DMS53 (cell line): Measurements from ENCODE around the gene SUGP2.
"Not testable (repeated sequence)": the region's sequence is repeated elsewhere in the genome, so short reads cannot be mapped to it uniquely, and the experiment has no call there.

ENCODE experiments used
- DNase-seq: peaks from one replicate; lab custom pipeline; 2025; lab: John Stamatoyannopoulos, UW

SUGP2 gene

DNA sequence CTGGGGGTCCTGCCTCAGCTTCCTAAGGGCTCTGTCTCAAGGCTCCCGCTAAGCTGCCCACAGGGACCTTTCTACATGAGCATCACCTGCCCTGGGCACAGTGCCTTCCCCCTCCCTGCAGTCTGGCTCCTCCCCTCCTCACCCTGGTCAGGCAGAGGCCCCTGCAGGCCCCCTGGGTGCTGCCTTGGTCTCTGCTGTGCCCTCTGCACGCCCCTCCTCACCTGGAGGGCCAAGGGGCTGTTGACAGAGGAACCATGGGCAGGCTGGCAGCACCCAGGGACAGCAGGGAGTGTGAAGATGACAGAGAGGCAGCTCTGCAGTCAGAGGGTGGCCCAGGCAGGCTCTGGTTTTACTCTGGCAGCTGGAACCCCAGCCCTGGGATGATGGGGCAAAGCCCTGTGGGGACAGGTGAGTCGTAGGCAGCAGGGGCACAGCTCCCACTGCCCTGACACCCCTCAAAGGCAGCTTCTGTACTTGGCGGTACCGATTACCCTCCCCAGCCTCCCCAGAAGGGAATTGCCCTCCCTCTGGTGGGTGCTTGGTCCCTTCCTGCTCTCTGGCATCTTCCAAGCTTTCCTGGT lies 43.1 kb downstream of the SUGP2 start:
- no peak for DNase-seq

DNA sequence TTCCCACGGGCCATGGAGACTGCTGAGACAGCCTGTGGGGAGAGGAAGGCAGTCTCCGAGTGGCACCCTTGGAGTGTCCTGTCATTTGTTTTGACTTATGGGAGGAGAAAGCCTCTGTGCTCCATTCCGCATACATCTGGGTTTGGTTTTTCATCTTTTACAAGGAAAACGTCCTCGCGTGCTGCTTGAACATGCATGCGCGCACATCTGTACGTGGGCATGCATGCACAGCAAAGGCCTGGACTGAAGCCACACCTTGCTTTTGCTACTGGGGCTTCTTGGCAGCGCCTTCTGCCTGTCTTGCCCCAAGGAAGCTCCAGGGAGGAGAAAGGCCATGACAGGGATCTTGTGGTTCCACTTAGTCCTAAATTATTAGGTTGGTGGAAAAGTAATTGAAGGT lies 44.0 kb downstream of the SUGP2 start:
- no peak for DNase-seq

GRCh38 chr19:18987456-18987855 lies 45.9 kb downstream of the SUGP2 start:
- no peak for DNase-seq

- no peak for DNase-seq
Measured at GRCh38 chr19:18985257-18985656, 48.1 kb downstream of the SUGP2 start.

DNA sequence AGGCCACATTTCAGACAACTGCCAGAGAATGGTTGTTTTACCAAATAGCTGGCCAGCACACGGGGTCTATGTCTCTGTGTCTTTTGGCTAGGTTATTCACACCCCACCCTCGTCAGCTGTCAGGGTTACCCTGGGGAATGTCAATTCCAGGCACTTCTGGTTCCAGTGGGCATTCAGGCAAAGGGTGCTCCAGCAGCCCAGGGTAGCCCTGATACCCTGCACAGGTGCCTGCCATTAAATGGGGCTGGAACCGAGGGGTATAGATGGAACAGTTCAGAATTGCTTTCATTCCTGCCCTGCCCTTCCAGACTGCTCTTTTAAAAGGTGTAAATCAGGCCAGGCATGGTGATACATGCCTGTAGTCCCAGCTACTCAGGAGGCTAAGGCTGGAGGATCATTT lies 49.1 kb downstream of the SUGP2 start:
- no peak for DNase-seq

GRCh38 chr19:18982669-18983068 lies 50.6 kb downstream of the SUGP2 start:
- DNase-seq = no peak

DNA sequence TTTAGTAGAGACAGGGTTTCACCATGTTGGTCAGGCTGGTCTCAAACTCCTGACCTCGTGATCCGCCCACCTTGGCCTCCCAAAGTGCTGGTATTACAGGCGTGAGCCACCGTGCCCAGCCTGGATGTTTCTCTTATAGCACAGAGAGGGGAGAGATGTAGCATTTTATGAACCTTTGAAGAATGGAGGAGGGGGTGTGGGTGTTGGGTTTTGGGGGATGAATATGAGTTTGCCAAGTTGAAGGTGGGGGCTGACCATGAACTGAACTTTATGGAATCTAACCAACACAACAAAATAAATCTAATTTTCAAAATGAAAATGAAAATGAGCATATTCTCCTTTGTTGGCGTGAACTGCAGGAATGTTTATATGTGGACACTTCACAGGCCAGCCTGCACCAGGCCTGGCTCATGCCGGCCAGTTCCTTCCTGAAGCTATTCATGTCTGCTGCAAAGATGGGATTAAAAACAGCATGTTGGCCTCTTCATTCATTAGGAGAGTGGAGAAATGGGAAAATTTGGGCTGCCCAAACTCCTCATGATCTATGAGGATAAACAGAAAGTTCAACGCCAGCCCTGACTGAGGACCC lies 52.8 kb downstream of the SUGP2 start:
- DNase-seq = no peak

GRCh38 chr19:18978616-18979015 lies 54.7 kb downstream of the SUGP2 start:
- no peak for DNase-seq

DNA sequence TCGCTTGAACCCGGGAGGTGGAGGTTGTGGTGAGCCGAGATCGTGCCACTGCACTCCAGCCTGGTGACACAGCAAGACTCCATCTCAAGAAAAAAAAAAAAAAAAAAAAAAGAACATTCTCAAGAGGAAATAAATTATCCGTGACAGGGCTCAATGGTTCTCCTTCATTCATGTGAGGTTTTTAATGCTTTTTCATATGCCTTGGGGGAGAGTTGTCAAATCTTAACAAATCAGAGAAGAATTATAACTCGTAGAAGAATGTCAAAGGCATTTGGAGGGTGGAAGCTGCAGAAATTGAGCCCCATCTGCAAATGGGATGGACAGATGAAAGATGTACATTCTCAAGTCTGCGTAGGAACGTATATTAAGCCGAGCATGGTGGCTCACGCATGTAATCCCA lies 57.4 kb downstream of the SUGP2 start:
- DNase-seq = no peak

DNA sequence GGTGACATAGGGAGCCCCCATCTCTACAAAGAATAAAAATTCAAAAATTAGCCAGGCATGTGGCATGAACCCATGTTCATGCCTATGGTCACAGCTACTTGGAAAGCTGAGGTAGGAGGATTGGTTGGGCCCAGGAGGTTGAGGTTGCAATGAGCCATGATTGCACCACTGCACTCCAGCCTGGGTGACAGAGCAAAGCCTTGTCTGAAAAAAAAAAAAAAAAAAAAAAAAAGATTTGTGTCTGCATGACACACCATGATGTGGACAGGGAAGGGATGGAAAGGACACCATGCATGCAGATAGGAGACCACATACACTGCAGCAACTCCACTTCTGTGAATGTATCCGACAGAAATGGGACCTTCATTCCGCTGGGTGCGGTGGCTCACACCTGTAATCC lies 58.3 kb downstream of the SUGP2 start:
- no peak for DNase-seq

DNA sequence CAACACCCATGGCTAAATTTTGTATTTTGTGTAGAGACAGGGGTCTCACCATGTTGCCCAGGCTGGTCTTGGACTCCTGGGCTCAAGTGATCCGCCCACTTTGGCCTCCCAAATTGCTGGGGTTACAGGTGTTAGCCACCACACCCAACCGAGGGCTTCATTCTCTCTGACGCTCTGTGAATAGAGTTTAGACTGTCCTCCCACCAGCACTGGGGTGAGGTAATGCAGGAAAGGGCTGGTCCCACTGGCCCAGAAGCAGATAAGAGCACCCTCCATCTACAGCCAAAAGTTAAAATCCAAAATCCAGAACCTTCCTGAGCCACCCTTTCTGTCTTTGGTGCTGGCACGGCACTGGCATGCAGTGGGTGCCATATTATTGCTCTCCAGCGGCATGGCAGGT lies 60.5 kb downstream of the SUGP2 start:
- DNase-seq = no peak

DNA sequence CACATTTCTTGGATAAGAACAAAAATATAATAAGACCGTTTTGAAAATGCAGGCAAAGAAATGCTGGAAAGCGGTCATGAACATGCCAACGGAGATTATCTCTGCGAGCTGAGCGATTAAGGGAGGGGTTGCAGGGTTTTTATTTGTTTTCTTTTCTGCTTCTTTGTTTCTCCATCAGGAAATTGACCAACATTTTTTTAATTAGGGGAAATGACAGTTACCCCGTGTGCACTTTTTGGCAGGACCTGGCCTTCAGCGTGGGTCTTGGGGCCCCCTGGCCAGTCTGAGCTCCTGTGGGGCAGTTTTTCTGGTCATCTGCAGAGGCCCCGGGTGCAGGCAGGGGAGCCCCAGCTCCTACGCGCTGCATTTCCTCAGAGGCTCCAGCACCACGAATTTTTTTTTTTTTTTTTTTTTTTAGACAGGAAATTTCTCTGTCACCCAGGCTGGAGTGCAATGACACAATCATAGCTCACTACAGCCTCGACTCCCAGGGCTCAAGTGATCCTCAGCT lies 61.0 kb downstream of the SUGP2 start:
- DNase-seq = no peak

DNA sequence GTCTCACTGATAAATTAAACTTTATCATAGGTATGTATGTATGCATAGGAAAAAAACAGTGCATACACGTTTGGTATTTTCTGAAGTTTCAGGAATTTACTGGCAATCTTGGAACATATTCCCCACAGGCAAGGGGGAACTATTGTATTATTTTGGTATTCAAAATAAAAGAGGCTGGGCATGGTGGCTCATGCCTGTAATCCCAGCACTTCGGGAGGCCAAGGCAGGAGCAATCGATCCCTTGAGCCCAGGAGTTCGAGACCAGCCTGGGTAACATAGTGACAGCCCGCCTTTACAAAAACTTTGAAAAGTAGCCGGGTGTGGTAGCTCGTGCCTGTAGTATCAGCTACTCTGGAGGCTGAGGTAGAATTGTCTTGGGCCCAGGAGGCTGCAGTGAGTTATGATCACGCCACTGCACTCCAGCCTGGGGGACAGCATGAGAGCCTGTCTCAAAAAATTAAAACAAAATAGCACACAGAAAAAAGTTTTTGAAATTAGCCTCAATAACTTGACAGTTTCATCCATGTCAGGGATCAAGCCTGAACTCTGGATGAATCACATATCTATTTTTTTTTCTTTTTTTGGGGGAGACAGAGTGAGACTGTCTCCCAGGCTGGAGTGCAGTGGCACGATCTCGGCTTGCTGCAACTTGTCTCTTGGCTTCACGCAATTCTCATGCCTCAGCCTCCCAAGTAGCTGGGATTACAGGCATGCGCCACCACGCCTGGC lies 63.2 kb downstream of the SUGP2 start:
- DNase-seq = no peak

GRCh38 chr19:18967358-18968146 lies 65.8 kb downstream of the SUGP2 start:
- DNase-seq = no peak

DNA sequence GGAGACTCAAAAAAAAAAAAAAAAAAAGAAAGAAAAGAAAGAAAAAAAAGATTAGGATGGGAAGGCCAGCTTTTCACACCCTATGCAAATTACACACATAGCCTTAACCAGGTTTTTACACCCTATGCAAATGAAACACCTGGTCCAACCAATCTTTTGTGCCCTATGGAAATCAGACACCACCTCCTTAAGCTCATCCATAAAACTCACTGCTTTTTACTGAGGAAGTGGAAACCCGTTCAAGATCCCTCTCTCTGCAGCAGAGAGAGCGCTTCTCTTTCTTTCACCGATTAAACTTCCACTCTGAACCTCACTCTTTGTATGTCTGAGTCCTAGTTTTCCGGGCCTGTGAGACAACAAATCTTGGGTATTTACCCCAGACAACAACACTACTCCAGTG lies 67.0 kb downstream of the SUGP2 start:
- DNase-seq = no peak

- no peak for DNase-seq
Measured at GRCh38 chr19:18964121-18964520, 69.2 kb downstream of the SUGP2 start.

DNA sequence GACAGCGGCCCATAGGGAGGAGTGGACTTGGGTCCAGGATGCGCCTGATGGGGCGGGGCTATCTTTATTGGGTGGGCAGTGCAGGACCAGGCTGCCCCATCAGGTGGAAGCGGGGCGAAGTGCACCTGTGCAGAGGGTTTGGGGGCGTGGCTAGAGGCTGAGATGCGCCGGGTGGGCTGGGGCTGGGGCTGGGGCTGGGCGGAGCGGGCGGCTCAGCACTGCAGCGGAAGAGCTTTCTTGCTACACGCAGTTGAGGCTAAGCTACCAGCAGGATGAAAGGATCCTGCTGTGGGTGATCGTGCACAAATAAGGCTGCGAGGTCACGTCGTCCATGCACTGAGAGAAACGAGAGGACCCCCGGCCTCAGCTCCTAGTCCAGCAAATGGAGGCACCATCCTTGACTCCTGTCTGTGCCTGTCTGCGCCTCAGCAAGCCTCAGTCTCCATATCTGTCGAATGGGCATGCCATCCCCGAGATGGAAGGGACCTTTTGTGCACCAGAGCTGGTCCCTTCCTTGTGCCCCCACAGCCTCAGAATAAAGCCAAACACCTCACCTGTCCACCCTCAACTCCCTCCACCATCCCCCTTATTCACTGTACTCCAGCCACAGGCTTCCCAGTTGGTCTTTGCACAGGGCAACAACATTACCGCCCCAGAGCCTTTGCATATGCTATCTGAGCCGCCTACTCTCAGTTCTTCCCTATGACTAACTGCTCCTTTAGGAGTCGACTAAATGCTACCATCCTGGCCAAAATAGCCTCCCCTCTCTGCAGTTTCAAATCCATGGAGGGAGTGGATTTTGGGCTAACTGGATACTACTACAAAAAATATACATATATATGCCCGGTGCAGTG lies 71.3 kb downstream of the SUGP2 start:
- peak; percentile 69 for DNase-seq

- no peak for DNase-seq
Measured at GRCh38 chr19:18960370-18960769, 72.9 kb downstream of the SUGP2 start.

GRCh38 chr19:18955042-18955441 lies 78.3 kb downstream of the SUGP2 start:
- DNase-seq = no peak

DNA sequence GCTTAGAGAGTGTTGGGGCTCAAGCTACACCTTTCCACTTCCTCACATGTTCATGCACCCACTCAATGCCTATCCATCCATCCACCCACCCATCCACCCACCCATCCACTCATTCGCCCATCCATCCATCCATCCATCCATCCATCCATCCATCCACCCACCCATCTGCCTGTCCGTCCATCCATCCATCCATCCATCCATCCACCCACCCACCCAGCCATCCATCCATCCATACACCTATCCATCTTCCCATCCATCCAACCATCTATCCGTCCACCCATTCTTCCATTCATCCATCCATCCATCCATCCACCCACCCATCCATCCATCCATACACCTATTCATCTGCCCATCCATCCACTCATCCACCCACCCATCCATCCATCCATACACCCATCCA lies 79.2 kb downstream of the SUGP2 start:
- DNase-seq = no peak

DNA sequence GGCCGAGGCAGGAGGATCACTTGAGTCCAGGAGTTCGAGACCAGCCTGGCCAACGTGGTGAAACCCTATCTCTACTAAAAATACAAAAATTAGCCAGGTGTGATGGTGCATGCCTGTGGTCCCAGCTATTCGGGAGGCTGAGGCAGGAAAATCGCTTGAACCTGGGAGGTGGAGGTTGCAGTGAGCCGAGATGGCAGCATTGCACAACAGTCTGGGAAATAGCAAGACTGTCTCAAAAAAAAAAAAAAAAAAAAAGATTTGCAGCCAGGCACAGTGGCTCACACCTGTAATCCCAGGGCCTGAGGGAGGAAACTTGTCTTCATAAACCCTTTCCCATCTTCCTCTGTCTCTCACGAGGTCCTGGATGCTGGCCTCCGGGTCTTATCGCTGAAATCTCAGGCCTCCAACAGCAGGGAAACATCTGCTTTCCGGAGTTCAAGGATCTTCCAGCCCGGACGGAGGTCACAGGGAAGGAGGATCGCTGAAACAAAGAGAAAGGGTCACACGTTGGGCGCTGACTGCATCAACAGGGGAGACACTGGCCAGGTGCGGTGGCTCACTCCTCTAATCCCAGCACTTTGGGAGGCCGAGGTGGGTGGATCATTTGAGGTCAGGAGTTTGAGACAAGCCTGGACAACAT lies 80.8 kb downstream of the SUGP2 start:
- not testable (repeated sequence) for DNase-seq
